WTC11 (cell line): ENCODE measurements around the gene GPR158. TPM values are rescaled to one million over a fixed set of nuclear protein-coding genes. Genes with fewer than 3 reads are reported as not detected.

Experiments used
- ATAC-seq: fragments of 200-7000 bp; cut with Tn5 transposase; 2 replicates; pipeline ENCODE4 v1.10.0; 2021; ENCODE audit warnings: mild to moderate bottlenecking, moderate library complexity
- CTCF ChIA-PET: fragments of 300-600 bp; sonication (Branson Sonifier 250); formaldehyde crosslinking; loops from one replicate; lab custom pipeline; 2021; ENCODE audit warnings: antibody characterized with exemption; lab: Charles Lee
- POLR2A ChIA-PET: fragments of 350-600 bp; sonication (Branson Sonifier 250); formaldehyde crosslinking; loops from one replicate; lab custom pipeline; 2021; ENCODE audit warnings: antibody characterized with exemption; lab: Charles Lee
- DNase-seq: peaks from one replicate; pipeline ENCODE4 v3.0.0; 2021; ENCODE audit warnings: low spot score
- H3K27ac Mint-ChIP-seq: 2 replicates; pipeline ENCODE4 v1.8.0; 2021; ENCODE audit warnings: mixed read lengths
- H3K27me3 Mint-ChIP-seq: 2 replicates; pipeline ENCODE4 v1.8.0; 2021; ENCODE audit warnings: low read depth, mild to moderate bottlenecking, moderate library complexity, mixed read lengths
- H3K36me3 Mint-ChIP-seq: 2 replicates; pipeline ENCODE4 v1.8.0; 2021; ENCODE audit warnings: mixed read lengths
- H3K4me1 Mint-ChIP-seq: 2 replicates; pipeline ENCODE4 v1.8.0; 2022; ENCODE audit warnings: mixed read lengths
- H3K4me3 Mint-ChIP-seq: 2 replicates; pipeline ENCODE4 v1.8.0; 2021; ENCODE audit warnings: mild to moderate bottlenecking, moderate library complexity, mixed read lengths
- H3K9me3 Mint-ChIP-seq: 2 replicates; pipeline ENCODE4 v1.8.0; 2021; ENCODE audit warnings: mixed read lengths
- AFF4 ChIP-seq: sonication (generic); formaldehyde crosslinking; IDR thresholded peaks from 2 replicates; pipeline ENCODE4 v1.8.1; 2023; ENCODE audit warnings: mild to moderate bottlenecking, missing genetic modification reagents, borderline replicate concordance
- CREB1 ChIP-seq: sonication (generic); formaldehyde crosslinking; IDR thresholded peaks from 2 replicates; pipeline ENCODE4 v1.8.0; 2023; ENCODE audit warnings: mild to moderate bottlenecking, missing genetic modification reagents
- CREM ChIP-seq: sonication (generic); formaldehyde crosslinking; IDR thresholded peaks from 2 replicates; pipeline ENCODE4 v1.8.1; 2022; ENCODE audit warnings: mild to moderate bottlenecking, missing genetic modification reagents, moderate library complexity
- ERG ChIP-seq: fragments of 250-450 bp; sonication (Bioruptor Pico); IDR thresholded peaks from 2 replicates; pipeline ENCODE4 v1.8.0; 2021; ENCODE audit warnings: mild to moderate bottlenecking
- GRHL2 ChIP-seq: fragments of 250-450 bp; sonication (Bioruptor Pico); IDR thresholded peaks from 2 replicates; pipeline ENCODE4 v1.8.0; 2022; ENCODE audit warnings: mild to moderate bottlenecking, moderate library complexity; ENCODE audit not compliant: insufficient replicate concordance, severe bottlenecking
- KAT7 ChIP-seq: sonication (generic); formaldehyde crosslinking; IDR thresholded peaks from 2 replicates; pipeline ENCODE4 v1.8.1; 2023; ENCODE audit warnings: missing genetic modification reagents, mild to moderate bottlenecking, borderline replicate concordance
- MAX ChIP-seq: sonication (generic); formaldehyde crosslinking; IDR thresholded peaks from 2 replicates; pipeline ENCODE4 v1.8.0; 2022; ENCODE audit warnings: mild to moderate bottlenecking, missing genetic modification reagents
- SMAD4 ChIP-seq: sonication (generic); formaldehyde crosslinking; IDR thresholded peaks from 2 replicates; pipeline ENCODE4 v1.8.0; 2022; ENCODE audit warnings: mild to moderate bottlenecking, missing genetic modification reagents
- TEAD1 ChIP-seq: sonication (generic); formaldehyde crosslinking; IDR thresholded peaks from 2 replicates; pipeline ENCODE4 v1.8.0; 2022; ENCODE audit warnings: mild to moderate bottlenecking, missing genetic modification reagents
- ZNF281 ChIP-seq: sonication (generic); formaldehyde crosslinking; IDR thresholded peaks from 2 replicates; pipeline ENCODE4 v1.8.0; 2023; ENCODE audit warnings: mild to moderate bottlenecking, missing genetic modification reagents
- ZNF317 ChIP-seq: sonication (generic); formaldehyde crosslinking; IDR thresholded peaks from 2 replicates; pipeline ENCODE4 v1.8.1; 2023; ENCODE audit warnings: low read depth, mild to moderate bottlenecking, moderate library complexity, missing genetic modification reagents, borderline replicate concordance
- total RNA-seq: library from RNA; stranded (reverse); gene quantifications from 3 replicates; pipeline ENCODE4 v1.2.3, GENCODE V29; 2021
- TF ChIP-seq, protein P1 (sequence below): sonication (generic); formaldehyde crosslinking; IDR thresholded peaks from 2 replicates; pipeline ENCODE4 v1.8.1; 2023; ENCODE audit warnings: mild to moderate bottlenecking, missing genetic modification reagents, moderate library complexity
- TF ChIP-seq, protein P2 (sequence below): sonication (generic); formaldehyde crosslinking; IDR thresholded peaks from 2 replicates; pipeline ENCODE4 v1.8.0; 2022; ENCODE audit warnings: missing genetic modification reagents
- TF ChIP-seq, protein P3 (sequence below): sonication (generic); formaldehyde crosslinking; IDR thresholded peaks from 2 replicates; pipeline ENCODE4 v1.8.1; 2022; ENCODE audit warnings: low read depth, mild to moderate bottlenecking, moderate library complexity, missing genetic modification reagents, borderline replicate concordance
- TF ChIP-seq, protein P4 (sequence below): sonication (generic); formaldehyde crosslinking; IDR thresholded peaks from 2 replicates; pipeline ENCODE4 v1.8.0; 2023; ENCODE audit warnings: missing genetic modification reagents, mild to moderate bottlenecking, borderline replicate concordance

Gene GPR158
- total RNA-seq, 1 experiment from 2014 or later: 0.63 TPM

DNA sequence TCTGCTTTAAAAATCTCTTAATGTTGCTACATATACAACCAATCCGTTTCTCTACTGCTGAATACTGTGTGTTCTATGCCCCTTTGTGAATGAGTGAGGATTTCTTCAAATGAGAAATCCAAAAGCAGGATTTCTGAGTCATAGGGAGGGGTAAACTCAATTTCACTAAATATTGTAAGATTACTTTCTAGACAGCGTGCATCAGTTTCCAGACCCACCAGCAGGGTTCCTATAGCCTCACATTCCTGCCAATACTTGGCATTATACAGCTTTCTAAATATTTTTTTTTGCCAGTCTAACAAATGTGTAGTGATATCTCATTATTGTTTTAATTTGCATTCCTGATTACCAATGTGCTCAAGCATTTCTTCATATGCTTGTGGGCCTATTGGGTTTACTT lies 35.5 kb downstream of the GPR158 start:
- ATAC-seq: no peak
- H3K4me3 Mint-ChIP-seq: no peak overlapping the region
- no peaks in the 10 kb centered on the region for H3K36me3 Mint-ChIP-seq
- POLR2A ChIA-PET: no interaction called here
- no peak for DNase-seq
- H3K4me1 Mint-ChIP-seq: peaks cover 11% of the 10 kb centered on the region
- CTCF ChIA-PET: no interaction called here
- H3K27ac Mint-ChIP-seq: no peak overlapping the region
- no peaks in the 10 kb centered on the region for H3K27me3 Mint-ChIP-seq
- no peaks in the 10 kb centered on the region for H3K9me3 Mint-ChIP-seq
- TF ChIP-seq KAT7: no peak

DNA sequence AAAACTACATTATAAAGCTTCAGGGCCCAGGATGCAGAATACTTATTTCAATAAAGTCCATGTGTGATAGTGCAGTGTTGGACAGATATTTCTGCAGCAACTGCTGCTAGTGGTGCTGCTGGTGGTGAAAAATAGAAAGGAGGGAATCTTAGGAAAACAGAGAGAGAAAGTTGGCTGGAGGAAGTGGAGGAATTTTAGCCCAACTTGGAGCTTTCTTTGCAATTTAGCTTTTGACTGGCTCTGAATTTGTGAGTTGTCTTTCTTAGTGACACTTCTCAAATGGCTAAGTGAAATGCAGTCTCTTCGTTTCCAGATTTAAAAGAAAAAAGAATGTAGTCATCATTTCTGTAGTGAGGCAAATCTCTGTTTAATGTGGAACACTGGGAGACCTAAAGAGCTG lies 45.4 kb downstream of the GPR158 start:
- no peak overlapping the region for H3K27ac Mint-ChIP-seq
- H3K27me3 Mint-ChIP-seq: no peaks in the 10 kb centered on the region
- H3K4me3 Mint-ChIP-seq: no peak overlapping the region
- POLR2A ChIA-PET: no interaction called here
- no peaks in the 10 kb centered on the region for H3K4me1 Mint-ChIP-seq
- DNase-seq (no peak), ATAC-seq (no peak)
- H3K36me3 Mint-ChIP-seq: no peaks in the 10 kb centered on the region
- H3K9me3 Mint-ChIP-seq: no peaks in the 10 kb centered on the region
- CTCF ChIA-PET: no interaction called here
- TF ChIP-seq AFF4 (no peak), CREM (CRISPR knock-in tag) (no peak), TEAD1 (CRISPR knock-in tag) (no peak), ZNF281 (CRISPR knock-in tag) (no peak), GRHL2 (CRISPR knock-in tag) (no peak), CREB1 (CRISPR knock-in tag) (no peak), SMAD4 (CRISPR knock-in tag) (no peak), ERG (CRISPR knock-in tag) (no peak), ZNF317 (CRISPR knock-in tag) (no peak), MAX (CRISPR knock-in tag) (no peak)
- TF ChIP-seq, protein P1, sequence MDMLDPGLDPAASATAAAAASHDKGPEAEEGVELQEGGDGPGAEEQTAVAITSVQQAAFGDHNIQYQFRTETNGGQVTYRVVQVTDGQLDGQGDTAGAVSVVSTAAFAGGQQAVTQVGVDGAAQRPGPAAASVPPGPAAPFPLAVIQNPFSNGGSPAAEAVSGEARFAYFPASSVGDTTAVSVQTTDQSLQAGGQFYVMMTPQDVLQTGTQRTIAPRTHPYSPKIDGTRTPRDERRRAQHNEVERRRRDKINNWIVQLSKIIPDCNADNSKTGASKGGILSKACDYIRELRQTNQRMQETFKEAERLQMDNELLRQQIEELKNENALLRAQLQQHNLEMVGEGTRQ (CRISPR knock-in tag): no peak
- TF ChIP-seq, protein P2, sequence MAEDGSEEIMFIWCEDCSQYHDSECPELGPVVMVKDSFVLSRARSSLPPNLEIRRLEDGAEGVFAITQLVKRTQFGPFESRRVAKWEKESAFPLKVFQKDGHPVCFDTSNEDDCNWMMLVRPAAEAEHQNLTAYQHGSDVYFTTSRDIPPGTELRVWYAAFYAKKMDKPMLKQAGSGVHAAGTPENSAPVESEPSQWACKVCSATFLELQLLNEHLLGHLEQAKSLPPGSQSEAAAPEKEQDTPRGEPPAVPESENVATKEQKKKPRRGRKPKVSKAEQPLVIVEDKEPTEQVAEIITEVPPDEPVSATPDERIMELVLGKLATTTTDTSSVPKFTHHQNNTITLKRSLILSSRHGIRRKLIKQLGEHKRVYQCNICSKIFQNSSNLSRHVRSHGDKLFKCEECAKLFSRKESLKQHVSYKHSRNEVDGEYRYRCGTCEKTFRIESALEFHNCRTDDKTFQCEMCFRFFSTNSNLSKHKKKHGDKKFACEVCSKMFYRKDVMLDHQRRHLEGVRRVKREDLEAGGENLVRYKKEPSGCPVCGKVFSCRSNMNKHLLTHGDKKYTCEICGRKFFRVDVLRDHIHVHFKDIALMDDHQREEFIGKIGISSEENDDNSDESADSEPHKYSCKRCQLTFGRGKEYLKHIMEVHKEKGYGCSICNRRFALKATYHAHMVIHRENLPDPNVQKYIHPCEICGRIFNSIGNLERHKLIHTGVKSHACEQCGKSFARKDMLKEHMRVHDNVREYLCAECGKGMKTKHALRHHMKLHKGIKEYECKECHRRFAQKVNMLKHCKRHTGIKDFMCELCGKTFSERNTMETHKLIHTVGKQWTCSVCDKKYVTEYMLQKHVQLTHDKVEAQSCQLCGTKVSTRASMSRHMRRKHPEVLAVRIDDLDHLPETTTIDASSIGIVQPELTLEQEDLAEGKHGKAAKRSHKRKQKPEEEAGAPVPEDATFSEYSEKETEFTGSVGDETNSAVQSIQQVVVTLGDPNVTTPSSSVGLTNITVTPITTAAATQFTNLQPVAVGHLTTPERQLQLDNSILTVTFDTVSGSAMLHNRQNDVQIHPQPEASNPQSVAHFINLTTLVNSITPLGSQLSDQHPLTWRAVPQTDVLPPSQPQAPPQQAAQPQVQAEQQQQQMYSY (CRISPR knock-in tag): no peak
- TF ChIP-seq, protein P3, sequence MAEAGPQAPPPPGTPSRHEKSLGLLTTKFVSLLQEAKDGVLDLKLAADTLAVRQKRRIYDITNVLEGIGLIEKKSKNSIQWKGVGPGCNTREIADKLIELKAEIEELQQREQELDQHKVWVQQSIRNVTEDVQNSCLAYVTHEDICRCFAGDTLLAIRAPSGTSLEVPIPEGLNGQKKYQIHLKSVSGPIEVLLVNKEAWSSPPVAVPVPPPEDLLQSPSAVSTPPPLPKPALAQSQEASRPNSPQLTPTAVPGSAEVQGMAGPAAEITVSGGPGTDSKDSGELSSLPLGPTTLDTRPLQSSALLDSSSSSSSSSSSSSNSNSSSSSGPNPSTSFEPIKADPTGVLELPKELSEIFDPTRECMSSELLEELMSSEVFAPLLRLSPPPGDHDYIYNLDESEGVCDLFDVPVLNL (CRISPR knock-in tag): no peak
- TF ChIP-seq, protein P4, sequence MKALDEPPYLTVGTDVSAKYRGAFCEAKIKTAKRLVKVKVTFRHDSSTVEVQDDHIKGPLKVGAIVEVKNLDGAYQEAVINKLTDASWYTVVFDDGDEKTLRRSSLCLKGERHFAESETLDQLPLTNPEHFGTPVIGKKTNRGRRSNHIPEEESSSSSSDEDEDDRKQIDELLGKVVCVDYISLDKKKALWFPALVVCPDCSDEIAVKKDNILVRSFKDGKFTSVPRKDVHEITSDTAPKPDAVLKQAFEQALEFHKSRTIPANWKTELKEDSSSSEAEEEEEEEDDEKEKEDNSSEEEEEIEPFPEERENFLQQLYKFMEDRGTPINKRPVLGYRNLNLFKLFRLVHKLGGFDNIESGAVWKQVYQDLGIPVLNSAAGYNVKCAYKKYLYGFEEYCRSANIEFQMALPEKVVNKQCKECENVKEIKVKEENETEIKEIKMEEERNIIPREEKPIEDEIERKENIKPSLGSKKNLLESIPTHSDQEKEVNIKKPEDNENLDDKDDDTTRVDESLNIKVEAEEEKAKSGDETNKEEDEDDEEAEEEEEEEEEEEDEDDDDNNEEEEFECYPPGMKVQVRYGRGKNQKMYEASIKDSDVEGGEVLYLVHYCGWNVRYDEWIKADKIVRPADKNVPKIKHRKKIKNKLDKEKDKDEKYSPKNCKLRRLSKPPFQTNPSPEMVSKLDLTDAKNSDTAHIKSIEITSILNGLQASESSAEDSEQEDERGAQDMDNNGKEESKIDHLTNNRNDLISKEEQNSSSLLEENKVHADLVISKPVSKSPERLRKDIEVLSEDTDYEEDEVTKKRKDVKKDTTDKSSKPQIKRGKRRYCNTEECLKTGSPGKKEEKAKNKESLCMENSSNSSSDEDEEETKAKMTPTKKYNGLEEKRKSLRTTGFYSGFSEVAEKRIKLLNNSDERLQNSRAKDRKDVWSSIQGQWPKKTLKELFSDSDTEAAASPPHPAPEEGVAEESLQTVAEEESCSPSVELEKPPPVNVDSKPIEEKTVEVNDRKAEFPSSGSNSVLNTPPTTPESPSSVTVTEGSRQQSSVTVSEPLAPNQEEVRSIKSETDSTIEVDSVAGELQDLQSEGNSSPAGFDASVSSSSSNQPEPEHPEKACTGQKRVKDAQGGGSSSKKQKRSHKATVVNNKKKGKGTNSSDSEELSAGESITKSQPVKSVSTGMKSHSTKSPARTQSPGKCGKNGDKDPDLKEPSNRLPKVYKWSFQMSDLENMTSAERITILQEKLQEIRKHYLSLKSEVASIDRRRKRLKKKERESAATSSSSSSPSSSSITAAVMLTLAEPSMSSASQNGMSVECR: no peak
